Peyer's patch (tissue), 4 donors: ENCODE data around the gene RXFP4.

ENCODE experiments used
- POLR2A ChIP-seq, 2 donors: fragments of 450-650 bp; IDR thresholded peaks; one replicate each; pipeline ENCODE4 v1.5.1; 2017; ENCODE audit warnings: antibody characterized with exemption in 2 of 2, mild to moderate bottlenecking in 2 of 2, moderate library complexity in 2 of 2
- TF ChIP-seq, protein P1 (sequence below), 6 experiments: fragments of 450-650 bp in 4 of 6; fragments of 200-600 bp in 2 of 6; sonication (generic) in 1 of 6; IDR thresholded peaks; one replicate each; pipeline ENCODE4 v1.5.1; 2017 to 2019; ENCODE audit warnings: antibody characterized with exemption in 6 of 6, mild to moderate bottlenecking in 3 of 6, moderate library complexity in 1 of 6

GRCh38 chr1:155969377-155969791 lies 27.9 kb downstream of the RXFP4 start:
- TF ChIP-seq, protein P1, sequence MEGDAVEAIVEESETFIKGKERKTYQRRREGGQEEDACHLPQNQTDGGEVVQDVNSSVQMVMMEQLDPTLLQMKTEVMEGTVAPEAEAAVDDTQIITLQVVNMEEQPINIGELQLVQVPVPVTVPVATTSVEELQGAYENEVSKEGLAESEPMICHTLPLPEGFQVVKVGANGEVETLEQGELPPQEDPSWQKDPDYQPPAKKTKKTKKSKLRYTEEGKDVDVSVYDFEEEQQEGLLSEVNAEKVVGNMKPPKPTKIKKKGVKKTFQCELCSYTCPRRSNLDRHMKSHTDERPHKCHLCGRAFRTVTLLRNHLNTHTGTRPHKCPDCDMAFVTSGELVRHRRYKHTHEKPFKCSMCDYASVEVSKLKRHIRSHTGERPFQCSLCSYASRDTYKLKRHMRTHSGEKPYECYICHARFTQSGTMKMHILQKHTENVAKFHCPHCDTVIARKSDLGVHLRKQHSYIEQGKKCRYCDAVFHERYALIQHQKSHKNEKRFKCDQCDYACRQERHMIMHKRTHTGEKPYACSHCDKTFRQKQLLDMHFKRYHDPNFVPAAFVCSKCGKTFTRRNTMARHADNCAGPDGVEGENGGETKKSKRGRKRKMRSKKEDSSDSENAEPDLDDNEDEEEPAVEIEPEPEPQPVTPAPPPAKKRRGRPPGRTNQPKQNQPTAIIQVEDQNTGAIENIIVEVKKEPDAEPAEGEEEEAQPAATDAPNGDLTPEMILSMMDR (IDR thresholded peaks at IDR 0.05) = no peak
- no peak for TF ChIP-seq POLR2A (IDR thresholded peaks at IDR 0.05)
